A549 (cell line): ENCODE measurements around the gene CHRD. TPM values are rescaled to one million over a fixed set of nuclear protein-coding genes. Genes with fewer than 3 reads are reported as not detected.

Experiments used
- ATAC-seq, 2 experiments: fragments of 200-7000 bp in 1 of 2; fragments of >200 bp in 1 of 2; cut with Nextera tagmentation in 1 of 2; cut with Tn5 transposase in 1 of 2; 3 replicates each; pipeline versions ENCODE4 v1.8.0 to v1.9.1; 2018 to 2020; ENCODE audit warnings: mild to moderate bottlenecking in 1 of 2, moderate library complexity in 1 of 2
- CTCF ChIA-PET: fragments of 300-600 bp; sonication (Branson Sonifier 250); formaldehyde crosslinking; extraction: SDS; loops from one replicate; lab custom pipeline; 2021; ENCODE audit warnings: antibody characterized with exemption, inconsistent platforms; lab: Yijun Ruan, JAX
- POLR2A ChIA-PET: fragments of 350-600 bp; formaldehyde crosslinking; extraction: SDS; loops from one replicate; lab custom pipeline; 2021; ENCODE audit warnings: antibody characterized with exemption, inconsistent platforms; lab: Yijun Ruan, JAX
- DNase-seq, 2 experiments: peaks; one replicate each; pipeline versions ENCODE4 v3.0.0 to v3.0.0-alpha.2; 2011 to 2016; ENCODE audit warnings: low read depth in 1 of 2, low spot score in 1 of 2
- FAIRE-seq: peaks from 2 replicates; lab custom pipeline; 2011; peaks lifted over from hg19 to GRCh38; lab: Jason Lieb, UNC
- H3K27ac ChIP-seq, 2 experiments: fragments of >200 bp; sonication (Bioruptor Twin); formaldehyde crosslinking; 3 replicates each; pipeline ENCODE4 v1.5.1; 2016 to 2017
- H3K4me1 ChIP-seq: fragments of >200 bp; sonication (Bioruptor Twin); formaldehyde crosslinking; 3 replicates; pipeline ENCODE4 v1.6.1; 2016
- H3K4me2 ChIP-seq: fragments of >200 bp; sonication (Bioruptor Twin); formaldehyde crosslinking; 3 replicates; pipeline ENCODE4 v1.6.1; 2016
- H3K4me3 ChIP-seq: fragments of >200 bp; sonication (Bioruptor Twin); formaldehyde crosslinking; 3 replicates; pipeline ENCODE4 v1.5.1; 2016
- H3K9me3 ChIP-seq: fragments of >200 bp; sonication (Bioruptor Twin); formaldehyde crosslinking; 3 replicates; pipeline ENCODE4 v1.6.1; 2016
- CEBPB ChIP-seq, 2 experiments: fragments of >200 bp in 1 of 2; sonication (Bioruptor Twin) in 1 of 2; formaldehyde crosslinking in 1 of 2; IDR thresholded peaks; 2 replicates each; pipeline ENCODE4 v1.6.1; 2012 to 2016
- CHD2 ChIP-seq: fragments of 150-350 bp; IDR thresholded peaks from 2 replicates; pipeline ENCODE4 v1.6.1; 2014; ENCODE audit warnings: low read length; ENCODE audit not compliant: partially characterized antibody
- E2F6 ChIP-seq: IDR thresholded peaks from 2 replicates; pipeline ENCODE4 v1.6.1; 2012; ENCODE audit warnings: low read depth, borderline replicate concordance
- ELK1 ChIP-seq: fragments of 150-350 bp; IDR thresholded peaks from 2 replicates; pipeline ENCODE4 v1.6.1; 2014; ENCODE audit warnings: low read depth, mild to moderate bottlenecking, low read length
- ESRRA ChIP-seq: fragments of 150-350 bp; IDR thresholded peaks from 2 replicates; pipeline ENCODE4 v1.6.1; 2014; ENCODE audit warnings: mild to moderate bottlenecking, low read length, borderline replicate concordance
- HEYL ChIP-seq: fragments of 250-450 bp; sonication (Bioruptor Pico); IDR thresholded peaks from 2 replicates; pipeline ENCODE4 v1.8.0; 2021; ENCODE audit warnings: mild to moderate bottlenecking, moderate library complexity
- JUN ChIP-seq, 2 experiments: fragments of >200 bp; sonication (Bioruptor Twin); formaldehyde crosslinking; IDR thresholded peaks; 2 replicates in 1 of 2; 3 replicates in 1 of 2; pipeline ENCODE4 v1.6.1; 2016 to 2017
- JUNB ChIP-seq: fragments of >200 bp; sonication (Bioruptor Twin); formaldehyde crosslinking; IDR thresholded peaks from 2 replicates; pipeline ENCODE4 v1.6.1; 2016
- MAX ChIP-seq: IDR thresholded peaks from 2 replicates; pipeline ENCODE4 v1.6.1; 2012
- MYC ChIP-seq: IDR thresholded peaks from 2 replicates; pipeline ENCODE4 v1.6.1; 2012; ENCODE audit warnings: mild to moderate bottlenecking, inconsistent platforms, low read length, improper control_type of control experiment, borderline replicate concordance
- NFE2L2 ChIP-seq: fragments of 150-350 bp; conservative IDR thresholded peaks from 2 replicates; pipeline ENCODE4 v1.6.1; 2014; ENCODE audit warnings: low read length
- NR3C1 ChIP-seq: fragments of >200 bp; sonication (Bioruptor Twin); formaldehyde crosslinking; IDR thresholded peaks from 3 replicates; pipeline ENCODE4 v1.6.1; 2017
- PBX3 ChIP-seq: IDR thresholded peaks from 2 replicates; pipeline ENCODE4 v1.6.1; 2012
- PHF8 ChIP-seq: fragments of 200-600 bp; sonication (generic); IDR thresholded peaks from 2 replicates; pipeline ENCODE4 v1.6.1; 2016; ENCODE audit warnings: low read depth, mild to moderate bottlenecking, antibody characterized with exemption, moderate library complexity, borderline replicate concordance
- POLR2A ChIP-seq: IDR thresholded peaks from 2 replicates; pipeline ENCODE4 v1.6.1; 2012; ENCODE audit warnings: mild to moderate bottlenecking, low read length
- RAD21 ChIP-seq, 2 experiments: fragments of >200 bp in 1 of 2; sonication (Bioruptor Twin) in 1 of 2; formaldehyde crosslinking in 1 of 2; IDR thresholded peaks in 1 of 2; conservative IDR thresholded peaks in 1 of 2; 2 replicates in 1 of 2; 3 replicates in 1 of 2; pipeline ENCODE4 v1.6.1; 2012 to 2018; ENCODE audit warnings: inconsistent platforms in 1 of 2
- REST ChIP-seq: fragments of 200-600 bp; sonication (generic); IDR thresholded peaks from 2 replicates; pipeline ENCODE4 v1.6.1; 2016; ENCODE audit warnings: antibody characterized with exemption, mild to moderate bottlenecking, moderate library complexity
- RFX5 ChIP-seq: fragments of 450-650 bp; IDR thresholded peaks from 2 replicates; pipeline ENCODE4 v1.7.1; 2014; ENCODE audit warnings: antibody characterized with exemption, mild to moderate bottlenecking, moderate library complexity
- TFCP2L1 ChIP-seq: fragments of 250-450 bp; sonication (Bioruptor Pico); IDR thresholded peaks from 2 replicates; pipeline ENCODE4 v1.5.0; 2021; ENCODE audit warnings: mild to moderate bottlenecking
- WGBS: methylation state at CpG from one replicate; pipeline ENCODE4 v1.1.6; 2017; ENCODE audit errors: missing lambda C conversion rate; 5-methylcytosine and 5-hydroxymethylcytosine counted together
- polyA plus RNA-seq, 4 experiments: library from polyadenylated mRNA; depleted of rRNA in 3 of 4; stranded (reverse); fragments of >200 nt; fragmentation: RNase III in 1 of 4; extraction: RNeasy Plus Mini Kit Qiagen cat#74134 plus additional on column Dnase treatment in 1 of 4; gene quantifications; 2 replicates in 3 of 4; 3 replicates in 1 of 4; pipeline ENCODE4 v1.2.3, GENCODE V29; 2011 to 2017
- TF ChIP-seq, protein P1 (sequence below): fragments of >200 bp; sonication (Bioruptor Twin); formaldehyde crosslinking; IDR thresholded peaks from 3 replicates; pipeline ENCODE4 v1.5.1; 2016
- TF ChIP-seq, protein P2 (sequence below): fragments of >200 bp; sonication (Bioruptor Twin); formaldehyde crosslinking; IDR thresholded peaks from 3 replicates; pipeline ENCODE4 v1.6.1; 2016

The CHRD gene
- polyA plus RNA-seq, 2 of the 4 experiments (the other 2 are of a cell fraction): 0.13 to 0.19 TPM

- H3K27ac ChIP-seq: peak overlapping the region; percentile 94 to 97
- ChIA-PET POLR2A (interaction anchor here (0.6 to 1.4 kb wide), 7 partner anchors 10 to 1293 kb away, joined by 3 to 4 read pairs (median 3); no protein-coding TSS in a partner anchor), CTCF (interaction anchor here (0.5 to 1.6 kb wide), 9 partner anchors 8 to 418 kb away, joined by 3 to 5 read pairs (median 3); partner anchors contain the start of gene FAM131A)
- WGBS: 2% methylated on average over 27 of the region's 38 CpGs
- peak overlapping the region; percentile 79 for H3K4me3 ChIP-seq
- H3K4me2 ChIP-seq: peak overlapping the region; percentile 97
- H3K9me3 ChIP-seq: no peaks in the 10 kb centered on the region
- peak; percentile 36 to 81 for DNase-seq
- H3K4me1 ChIP-seq: peaks cover 20% of the 10 kb centered on the region
- peak; percentile 62 to 69 for ATAC-seq
- FAIRE-seq: no peak
- peak; percentile 64 for TF ChIP-seq POLR2A
- no peak for TF ChIP-seq ESRRA
Observed at GRCh38 chr3:184361932-184362667, 17.8 kb upstream of the CHRD start.

GRCh38 chr3:184362668-184363546, 16.9 kb upstream of the CHRD start:
- ChIA-PET POLR2A (interaction anchor here (0.6 to 1.4 kb wide), 5 partner anchors 12 to 1294 kb away, joined by 3 to 4 read pairs (median 3); no protein-coding TSS in a partner anchor), CTCF (interaction anchor here (0.6 to 1.6 kb wide), 13 partner anchors 9 to 247 kb away, joined by 3 to 5 read pairs (median 3); partner anchors contain the start of genes FAM131A and THPO)
- H3K4me2 ChIP-seq: peak overlapping the region; percentile 97
- under 1% methylated on average over 12 of the region's 68 CpGs for WGBS
- ATAC-seq: peak; percentile 67 to 86
- TF ChIP-seq PBX3: peak; percentile 78
- TF ChIP-seq REST: 0 out of 2 replicates have a peak, but pooled peaks have one; percentile 35
- TF ChIP-seq RAD21 (conservative IDR thresholded peaks at IDR 0.05 in 1 of 2, IDR thresholded peaks at IDR 0.05 in 1 of 2): no peak
- no peak for TF ChIP-seq JUNB
- peak; percentile 66; the same call in 1 of the 2 replicates for TF ChIP-seq PHF8
- peak; percentile 81 for TF ChIP-seq MAX
- no peak for TF ChIP-seq ELK1
- TF ChIP-seq TFCP2L1 (CRISPR knock-in tag): 0 out of 2 replicates have a peak, but pooled peaks have one; percentile 49
- peak; percentile 69 for TF ChIP-seq CHD2
- TF ChIP-seq NR3C1: no peak
- TF ChIP-seq RFX5: no peak
- TF ChIP-seq E2F6: peak; percentile 65
- peak; percentile 66 for TF ChIP-seq POLR2A
- TF ChIP-seq CEBPB (IDR thresholded peaks at IDR 0.05): no peak
- TF ChIP-seq HEYL (CRISPR knock-in tag): 0 out of 2 replicates have a peak, but pooled peaks have one; percentile 43
- TF ChIP-seq, protein P1, sequence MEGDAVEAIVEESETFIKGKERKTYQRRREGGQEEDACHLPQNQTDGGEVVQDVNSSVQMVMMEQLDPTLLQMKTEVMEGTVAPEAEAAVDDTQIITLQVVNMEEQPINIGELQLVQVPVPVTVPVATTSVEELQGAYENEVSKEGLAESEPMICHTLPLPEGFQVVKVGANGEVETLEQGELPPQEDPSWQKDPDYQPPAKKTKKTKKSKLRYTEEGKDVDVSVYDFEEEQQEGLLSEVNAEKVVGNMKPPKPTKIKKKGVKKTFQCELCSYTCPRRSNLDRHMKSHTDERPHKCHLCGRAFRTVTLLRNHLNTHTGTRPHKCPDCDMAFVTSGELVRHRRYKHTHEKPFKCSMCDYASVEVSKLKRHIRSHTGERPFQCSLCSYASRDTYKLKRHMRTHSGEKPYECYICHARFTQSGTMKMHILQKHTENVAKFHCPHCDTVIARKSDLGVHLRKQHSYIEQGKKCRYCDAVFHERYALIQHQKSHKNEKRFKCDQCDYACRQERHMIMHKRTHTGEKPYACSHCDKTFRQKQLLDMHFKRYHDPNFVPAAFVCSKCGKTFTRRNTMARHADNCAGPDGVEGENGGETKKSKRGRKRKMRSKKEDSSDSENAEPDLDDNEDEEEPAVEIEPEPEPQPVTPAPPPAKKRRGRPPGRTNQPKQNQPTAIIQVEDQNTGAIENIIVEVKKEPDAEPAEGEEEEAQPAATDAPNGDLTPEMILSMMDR: peak; percentile 41
- TF ChIP-seq JUN (IDR thresholded peaks at IDR 0.05): peak; percentile 48 to 90; a peak in 3 of 5 replicates
- 0 out of 2 replicates have a peak, but pooled peaks have one; percentile 9 for TF ChIP-seq MYC
- TF ChIP-seq, protein P2, sequence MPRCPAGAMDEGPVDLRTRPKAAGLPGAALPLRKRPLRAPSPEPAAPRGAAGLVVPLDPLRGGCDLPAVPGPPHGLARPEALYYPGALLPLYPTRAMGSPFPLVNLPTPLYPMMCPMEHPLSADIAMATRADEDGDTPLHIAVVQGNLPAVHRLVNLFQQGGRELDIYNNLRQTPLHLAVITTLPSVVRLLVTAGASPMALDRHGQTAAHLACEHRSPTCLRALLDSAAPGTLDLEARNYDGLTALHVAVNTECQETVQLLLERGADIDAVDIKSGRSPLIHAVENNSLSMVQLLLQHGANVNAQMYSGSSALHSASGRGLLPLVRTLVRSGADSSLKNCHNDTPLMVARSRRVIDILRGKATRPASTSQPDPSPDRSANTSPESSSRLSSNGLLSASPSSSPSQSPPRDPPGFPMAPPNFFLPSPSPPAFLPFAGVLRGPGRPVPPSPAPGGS: 0 out of 3 replicates have a peak, but pooled peaks have one; percentile 52
- TF ChIP-seq NFE2L2: no peak
- peak; percentile 78 to 97 for DNase-seq
- H3K27ac ChIP-seq: peak overlapping the region; percentile 94 to 97
- peak overlapping the region; percentile 79 for H3K4me3 ChIP-seq
- FAIRE-seq: no peak
- H3K9me3 ChIP-seq: no peaks in the 10 kb centered on the region
- peaks cover 20% of the 10 kb centered on the region for H3K4me1 ChIP-seq
